GM18508 (cell line): ENCODE results near the gene HOXA4.

Experiments
- ATAC-seq: cut with Tn5 transposase; IDR thresholded peaks from one replicate; pipeline ENCODE4 v1.9.1; 2021; ENCODE audit warnings: moderate number of reproducible peaks; ENCODE audit not compliant: insufficient read depth, unreplicated experiment

The HOXA4 gene

GRCh38 chr7:27097686-27098577, 32.6 kb downstream of the HOXA4 start:
- no peak for ATAC-seq

DNA sequence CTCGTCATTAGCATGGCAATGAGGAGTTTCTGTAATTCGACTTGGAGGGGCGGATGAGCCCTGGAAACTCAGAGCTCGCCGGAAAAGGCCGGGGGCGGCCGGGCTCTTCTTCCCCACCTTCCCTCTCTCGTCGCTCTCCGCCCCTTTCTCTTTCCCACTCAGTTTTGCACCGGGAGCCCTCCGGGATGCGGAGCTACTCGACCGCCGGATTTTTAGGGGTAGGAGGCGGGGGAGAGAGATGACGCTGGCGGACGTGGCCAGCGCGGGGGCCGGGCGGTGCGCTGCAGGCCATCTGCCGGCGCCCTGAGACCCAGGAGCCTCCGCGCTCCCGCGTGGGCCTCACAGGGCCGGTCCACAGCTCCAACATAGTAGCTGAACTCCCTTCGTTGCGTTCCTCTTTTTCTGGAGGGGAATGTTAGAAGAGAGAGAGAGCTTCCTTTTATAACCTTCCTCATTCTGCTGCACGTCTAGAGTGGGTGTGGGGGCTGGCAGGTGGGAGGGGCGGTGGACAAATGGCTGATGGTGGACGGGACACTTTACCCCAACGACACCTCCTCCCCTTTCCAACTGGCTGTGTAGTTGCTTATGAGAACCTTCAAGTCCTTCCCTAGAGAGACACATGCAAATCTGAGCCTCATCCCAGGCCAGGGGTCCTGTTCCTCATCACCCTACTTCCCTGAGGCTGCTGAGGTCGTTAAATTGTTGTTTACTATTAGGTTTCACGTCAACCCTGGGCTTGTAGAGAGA, 33.6 kb downstream of the HOXA4 start:
- ATAC-seq: no peak

GRCh38 chr7:27095897-27096767, 34.4 kb downstream of the HOXA4 start, which contains the start of gene HOXA1:
HOXA1 (minus strand) TSS chr7:27096000; CDS start chr7:27095912, 88 bp downstream.
- peak; percentile 56 for ATAC-seq

GRCh38 chr7:27095050-27095896, 35.3 kb downstream of the HOXA4 start:
- no peak for ATAC-seq

DNA sequence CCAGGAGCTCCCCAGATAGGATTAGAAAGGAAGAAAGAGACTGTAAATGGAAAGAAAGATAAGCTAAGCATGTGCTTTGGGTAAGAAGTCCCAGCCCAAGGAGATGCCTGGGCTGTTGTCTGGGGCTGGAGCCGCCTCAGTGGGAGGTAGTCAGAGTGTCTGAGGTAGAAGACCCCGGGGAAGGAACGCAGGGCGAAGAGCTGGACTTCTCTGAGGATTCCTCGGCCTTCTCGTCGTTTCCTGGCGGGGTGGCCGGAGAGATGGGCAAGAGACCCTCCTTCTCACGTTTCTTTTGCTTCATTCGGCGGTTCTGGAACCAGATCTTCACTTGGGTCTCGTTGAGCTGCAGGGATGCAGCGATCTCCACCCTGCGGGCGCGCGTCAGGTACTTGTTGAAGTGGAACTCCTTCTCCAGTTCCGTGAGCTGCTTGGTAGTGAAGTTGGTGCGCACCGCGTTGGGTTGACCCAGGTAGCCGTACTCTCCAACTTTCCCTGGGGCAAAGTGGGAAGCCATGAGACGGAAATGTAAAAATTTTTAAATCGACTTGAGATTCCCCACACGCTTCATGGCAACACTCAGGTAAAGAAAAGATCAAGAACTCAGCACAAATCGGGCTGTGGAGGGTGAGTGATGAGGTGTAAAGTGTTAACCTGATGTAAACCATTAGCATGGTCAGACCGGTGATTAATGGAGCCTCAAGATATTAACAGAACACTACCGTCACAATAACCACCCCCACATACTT, 36.1 kb downstream of the HOXA4 start:
- no peak for ATAC-seq

GRCh38 chr7:27093184-27093895, 37.2 kb downstream of the HOXA4 start:
- no peak for ATAC-seq

- no peak for ATAC-seq
Measured at GRCh38 chr7:27092819-27093110, 37.8 kb downstream of the HOXA4 start.

DNA sequence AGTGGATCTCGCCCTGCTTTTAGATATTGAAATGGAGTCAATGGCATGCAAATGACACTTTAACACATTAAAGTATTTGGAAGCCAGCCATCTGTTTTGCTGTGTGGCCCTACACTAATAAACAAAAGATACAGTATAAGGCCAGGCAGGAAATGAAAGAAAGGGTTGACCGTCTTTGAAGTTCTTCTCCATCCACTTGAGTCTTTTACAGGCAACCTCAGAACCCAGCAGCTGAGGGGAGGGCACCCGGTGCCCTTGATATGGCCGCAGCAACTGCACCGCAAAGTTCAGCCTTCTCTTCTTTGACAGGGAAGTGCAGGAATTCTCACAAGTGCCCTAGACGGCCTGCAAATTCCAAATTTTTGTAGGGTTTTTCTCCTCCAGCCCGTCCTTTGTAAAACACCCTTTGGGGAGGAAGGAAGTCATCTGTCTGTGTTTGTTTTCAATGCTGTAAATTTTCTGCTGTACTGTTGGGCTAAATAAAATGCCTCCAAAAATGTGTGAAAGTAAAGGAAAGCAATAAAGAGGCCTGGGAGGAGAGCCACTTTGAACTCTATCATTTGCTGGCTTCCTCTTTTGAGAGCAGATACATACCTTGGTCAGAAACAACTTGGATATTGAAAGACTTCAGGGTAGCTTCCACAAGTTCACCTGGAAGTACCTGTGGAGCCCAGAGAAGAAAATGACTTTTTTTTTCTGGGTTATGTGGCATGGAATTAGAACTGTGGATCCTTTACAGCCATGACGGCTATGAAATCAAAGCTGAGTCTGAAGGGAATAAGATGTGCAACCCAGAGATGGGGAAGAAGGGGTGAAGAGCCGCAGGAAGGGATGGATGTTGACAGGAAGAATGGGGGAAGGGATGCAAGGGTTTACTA, 38.4 kb downstream of the HOXA4 start:
- ATAC-seq: no peak

DNA sequence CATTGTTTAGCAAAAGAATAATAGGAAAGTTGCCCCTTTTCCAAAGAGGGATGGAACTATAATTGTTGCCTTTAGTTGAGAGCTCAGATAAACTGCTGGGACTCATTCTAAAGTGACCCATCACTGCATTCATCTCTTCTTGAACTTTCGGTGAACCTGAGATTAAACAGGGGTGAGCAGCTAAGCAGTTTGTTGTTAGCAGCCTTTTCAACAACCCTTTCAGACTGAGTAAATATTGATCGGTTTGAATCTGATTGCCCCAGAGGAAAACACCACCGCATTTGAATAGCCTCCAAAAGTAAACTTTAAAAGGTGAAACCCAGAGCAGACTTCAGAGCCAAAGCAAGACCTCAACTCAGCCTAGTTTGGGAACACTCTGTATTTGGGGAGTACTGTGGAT, 39.5 kb downstream of the HOXA4 start:
- no peak for ATAC-seq

DNA sequence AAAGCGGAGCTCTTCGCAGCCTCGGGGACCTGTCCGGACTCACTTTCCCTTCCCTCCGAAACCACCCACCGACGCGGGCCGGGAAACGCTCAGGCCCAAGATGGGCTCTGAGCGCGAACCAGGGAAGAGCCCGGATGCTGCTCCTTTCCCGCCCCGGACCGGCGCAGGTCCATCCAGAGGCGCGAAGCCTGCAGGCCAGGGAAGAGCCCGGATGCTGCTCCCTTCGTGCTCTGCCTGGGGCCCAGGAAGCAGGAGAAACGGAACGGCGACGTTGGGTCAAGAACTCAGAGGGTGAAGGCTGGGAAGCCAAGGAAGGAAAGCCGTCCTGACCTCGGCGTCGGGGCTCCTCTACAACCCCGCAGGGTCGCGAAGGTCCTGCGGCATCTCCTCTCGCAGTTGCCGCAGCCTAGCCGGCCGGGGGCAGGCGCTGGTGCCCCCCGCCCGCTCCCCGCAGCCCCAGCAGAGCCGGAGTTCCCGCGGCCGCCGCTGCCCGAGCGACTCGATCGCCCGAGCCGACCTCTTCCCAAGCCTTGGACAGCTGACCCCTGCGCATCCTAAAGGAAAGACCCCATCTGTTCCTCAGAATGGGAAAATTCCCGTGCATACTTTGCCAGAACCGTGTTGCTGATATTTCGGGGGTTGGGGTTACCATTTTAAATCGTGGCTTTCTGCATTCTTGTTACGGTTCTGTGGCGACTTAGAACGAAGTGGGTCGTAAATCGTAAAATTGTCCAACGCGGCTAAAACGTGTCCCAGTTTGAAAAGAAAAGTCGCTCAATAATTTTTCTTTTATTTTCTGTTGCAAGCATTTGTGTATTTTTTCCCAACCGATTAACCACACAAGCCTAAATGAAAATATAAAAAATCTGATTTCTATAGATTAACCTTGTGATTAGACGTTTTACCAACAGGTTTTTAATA, 42.3 kb downstream of the HOXA4 start:
- no peak for ATAC-seq

DNA sequence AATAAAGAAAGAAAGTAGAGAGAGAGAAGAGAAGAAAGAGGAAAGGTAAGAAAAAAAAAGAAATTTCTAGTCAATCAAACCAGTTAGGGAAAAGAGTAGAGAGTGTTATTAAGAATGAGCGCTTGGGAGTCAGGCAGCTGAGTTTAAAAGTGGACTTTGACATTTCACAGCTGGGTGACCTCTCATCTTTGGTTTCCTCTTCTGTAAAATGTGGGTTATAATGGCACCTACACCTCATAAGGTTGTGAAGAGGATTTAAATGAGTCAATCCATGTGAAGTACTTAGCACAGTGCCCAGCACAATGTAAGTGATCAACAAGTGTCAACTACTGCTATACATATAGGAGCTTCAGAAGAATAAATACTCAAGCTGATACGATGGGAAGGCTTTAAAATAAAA, 46.9 kb downstream of the HOXA4 start:
- no peak for ATAC-seq

DNA sequence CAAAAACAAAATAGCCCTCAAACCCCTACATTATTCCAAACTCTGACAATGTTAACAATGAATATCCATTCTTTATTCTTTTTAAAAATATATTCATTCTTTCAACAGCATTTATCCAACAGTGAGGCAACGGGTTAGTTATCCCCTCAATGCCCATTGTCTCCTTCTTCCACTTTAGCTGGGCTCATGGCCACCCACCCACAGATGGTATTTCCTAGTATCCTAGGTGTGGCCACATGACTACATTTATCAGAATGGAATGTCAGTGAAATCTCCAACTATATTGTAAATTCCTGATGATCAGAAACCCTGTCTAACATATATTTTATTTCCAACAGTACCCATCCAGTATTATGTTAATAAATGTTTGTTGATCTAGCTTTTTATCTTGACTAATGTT, 48.4 kb downstream of the HOXA4 start:
- no peak for ATAC-seq

DNA sequence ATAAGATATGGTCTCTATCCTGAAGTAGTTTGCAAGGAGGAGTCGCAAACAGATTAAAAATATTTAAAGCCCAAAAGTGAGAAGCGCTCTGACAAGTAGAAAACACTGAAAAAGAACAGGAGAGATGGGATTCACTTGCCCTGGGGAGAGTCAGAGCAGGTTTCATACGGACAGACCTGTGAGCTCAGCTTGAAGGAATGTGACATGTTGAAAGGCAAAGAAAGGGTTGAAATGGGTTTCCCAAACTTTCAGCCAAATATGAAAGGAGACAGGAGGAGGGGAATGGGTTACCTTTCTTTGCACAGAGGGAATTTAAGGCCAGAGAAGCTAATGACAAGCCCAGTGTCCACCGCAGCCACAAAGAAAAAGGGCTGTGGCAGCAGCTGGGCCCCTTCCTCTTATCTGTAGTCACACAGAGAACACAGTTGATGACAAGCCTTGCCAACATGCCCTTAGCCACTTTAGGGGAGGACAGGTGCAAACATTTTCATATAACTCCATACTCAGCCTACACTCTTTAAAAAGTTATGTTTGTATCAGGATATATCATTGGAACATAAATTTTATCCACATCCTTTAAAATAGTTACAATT, 49.6 kb downstream of the HOXA4 start:
- no peak for ATAC-seq

DNA sequence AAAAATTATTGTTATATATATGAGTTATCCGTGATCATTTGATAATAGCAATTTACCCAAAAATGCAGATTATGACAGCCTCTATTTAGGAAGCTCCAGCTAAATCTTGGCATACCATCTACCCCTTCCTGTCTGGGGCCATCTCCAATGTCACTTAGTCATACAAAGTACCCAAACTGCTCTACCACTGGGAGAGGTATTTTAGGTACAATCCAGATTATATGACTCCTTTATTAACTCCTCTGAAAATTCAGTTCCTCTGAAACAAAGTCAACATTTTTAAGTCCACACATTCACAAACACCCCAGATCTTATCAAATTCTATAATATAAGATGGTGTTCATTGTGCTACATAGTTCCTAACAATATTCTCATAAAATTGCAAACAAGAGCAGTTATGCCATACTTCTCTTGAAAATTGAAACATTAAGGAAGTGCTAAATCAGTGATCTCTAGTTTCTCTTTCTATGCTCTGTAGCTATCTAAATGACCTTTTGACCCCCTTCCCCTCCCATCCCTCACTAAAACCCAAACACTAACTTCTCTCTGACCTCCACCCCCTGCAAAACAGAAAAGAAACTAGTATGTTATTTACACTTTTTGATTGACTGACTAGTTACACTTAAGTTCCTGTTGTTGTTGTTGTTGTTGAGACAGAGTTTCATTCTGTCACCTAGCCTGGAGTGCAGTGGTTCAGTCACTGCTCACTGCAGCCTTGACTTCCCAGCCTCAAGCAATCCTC, 51.2 kb downstream of the HOXA4 start:
- no peak for ATAC-seq

DNA sequence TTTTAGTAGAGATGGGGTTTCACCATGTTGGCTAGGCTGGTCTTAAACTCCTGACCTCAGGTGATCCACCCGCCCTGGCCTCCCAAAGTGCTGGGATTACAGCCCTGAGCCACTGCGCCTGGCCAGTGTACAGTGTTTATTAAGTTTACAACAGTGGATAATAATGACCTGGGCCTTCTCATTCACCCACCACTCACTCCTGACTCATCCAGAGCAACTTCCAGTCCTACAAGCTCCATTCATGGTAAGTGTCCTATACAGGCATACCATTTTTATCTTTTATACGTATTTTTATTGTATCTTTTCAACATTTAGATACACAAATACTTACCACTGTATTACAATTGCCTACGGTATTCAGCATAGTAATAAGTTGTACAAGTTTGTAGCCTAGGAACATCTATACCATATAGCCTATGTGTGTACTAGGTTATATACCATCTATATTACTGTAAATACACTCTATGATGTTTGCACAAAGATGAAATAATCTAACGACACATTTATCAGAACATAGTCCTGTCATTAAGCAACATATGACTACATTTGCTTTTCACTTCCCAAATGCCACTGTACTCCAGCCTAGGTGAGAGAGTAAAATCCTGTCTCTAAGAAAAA, 51.8 kb downstream of the HOXA4 start:
- ATAC-seq: no peak
